Activated effector memory CD4-positive, alpha-beta T cell treated with anti-CD3 and anti-CD28 coated beads, Interleukin-2, amount 50 U/mL, for 16 hours (primary cell): ENCODE data around the gene ELAVL3.
"Not testable (repeated sequence)": the region's sequence is repeated elsewhere in the genome, so short reads cannot be mapped to it uniquely, and the experiment has no call there.

Experiments
- DNase-seq: peaks from one replicate; pipeline ENCODE4 v3.0.0-alpha.2; 2020

Gene ELAVL3

GRCh38 chr19:11435057-11435832 lies 45.6 kb downstream of the ELAVL3 start, which contains the start of the genes ODAD3 and PRKCSH:
TSS of gene ODAD3 (minus strand) at chr19:11435121. CDS start at chr19:11435016, 105 bp downstream.
TSS of gene PRKCSH (plus strand) at chr19:11435635. CDS start at chr19:11436118, 483 bp downstream.
- peak; percentile 99 for DNase-seq

GRCh38 chr19:11434703-11435056 lies 46.2 kb downstream of the ELAVL3 start:
- no peak for DNase-seq

- not testable (repeated sequence) for DNase-seq
These were observed 47.3 kb downstream of the ELAVL3 start for GRCh38 chr19:11433526-11433925.

GRCh38 chr19:11426656-11427055 lies 54.2 kb downstream of the ELAVL3 start:
- no peak for DNase-seq

GRCh38 chr19:11425719-11426457 lies 55.0 kb downstream of the ELAVL3 start:
- no peak for DNase-seq

GRCh38 chr19:11423791-11424181 lies 57.1 kb downstream of the ELAVL3 start:
- no peak for DNase-seq

GRCh38 chr19:11423164-11423790 lies 57.6 kb downstream of the ELAVL3 start:
- no peak for DNase-seq

- peak; percentile 86 for DNase-seq
These were observed 58.4 kb downstream of the ELAVL3 start for GRCh38 chr19:11422163-11423065.

GRCh38 chr19:11421371-11422098 lies 59.3 kb downstream of the ELAVL3 start:
- peak; percentile 83 for DNase-seq

- no peak for DNase-seq
These were observed 60.1 kb downstream of the ELAVL3 start for GRCh38 chr19:11420429-11421370.

GRCh38 chr19:11418549-11419506 lies 62.0 kb downstream of the ELAVL3 start, which contains the start of gene RGL3:
TSS of gene RGL3 (minus strand) at chr19:11419314. CDS start at chr19:11419278, 36 bp downstream.
- peak; percentile 64 for DNase-seq

GRCh38 chr19:11418094-11418548 lies 62.7 kb downstream of the ELAVL3 start:
- DNase-seq = no peak

- DNase-seq = no peak
These were observed 64.3 kb downstream of the ELAVL3 start for GRCh38 chr19:11416346-11417052.

GRCh38 chr19:11414544-11414943 lies 66.3 kb downstream of the ELAVL3 start:
- no peak for DNase-seq

- DNase-seq = no peak
These were observed 70.2 kb downstream of the ELAVL3 start for GRCh38 chr19:11410682-11411081.

- DNase-seq = no peak
These were observed 72.3 kb downstream of the ELAVL3 start for GRCh38 chr19:11408591-11408990.

- DNase-seq = not testable (repeated sequence)
These were observed 74.1 kb downstream of the ELAVL3 start for GRCh38 chr19:11406703-11407236.
